ENCODE results near the gene PACSIN3. TPM values are rescaled to one million over a fixed set of nuclear protein-coding genes. Genes with fewer than 3 reads are reported as not detected.

Gene PACSIN3
- total and polyA plus RNA-seq, 8 donors: 32.9 to 63.1 (median 49.3) TPM

- intact Hi-C loops (cut with DNase I): no loop called here
- H3K36me3 ChIP-seq: peaks cover 0 to 9% of the 10 kb centered on the region in 2 donors
- H3K27ac ChIP-seq: no peak overlapping the region
- H3K9me3 ChIP-seq: no peaks in the 10 kb centered on the region
- H3K4me3 ChIP-seq: no peak overlapping the region
- H3K4me1 ChIP-seq: peaks cover 17 to 29% of the 10 kb centered on the region in 2 donors
- DNase-seq (peak in 1 of 4 donors; percentile 63), ATAC-seq (no peak)
- H3K27me3 ChIP-seq: peaks cover 4 to 48% of the 10 kb centered on the region in 2 donors
- TF ChIP-seq CTCF (IDR thresholded peaks at IDR 0.05): no peak
These were observed 3.0 kb downstream of the PACSIN3 start for GRCh38 chr11:47183031-47183856.

GRCh38 chr11:47182380-47182779 lies 3.9 kb downstream of the PACSIN3 start:
- no peak overlapping the region for H3K4me3 ChIP-seq
- intact Hi-C loops (cut with DNase I): no loop called here
- TF ChIP-seq CTCF (IDR thresholded peaks at IDR 0.05): no peak
- H3K4me1 ChIP-seq: peaks cover 14 to 29% of the 10 kb centered on the region in 2 donors
- DNase-seq (peak in 1 of 4 donors; percentile 72), ATAC-seq (no peak)
- H3K27ac ChIP-seq: no peak overlapping the region
- peaks cover 4 to 40% of the 10 kb centered on the region in 2 donors for H3K27me3 ChIP-seq
- H3K36me3 ChIP-seq: peaks cover 0 to 9% of the 10 kb centered on the region in 2 donors
- no peaks in the 10 kb centered on the region for H3K9me3 ChIP-seq

- intact Hi-C loops (cut with DNase I): no loop called here
- ATAC-seq (no peak), DNase-seq (no peak)
- peaks cover 0 to 9% of the 10 kb centered on the region in 2 donors for H3K36me3 ChIP-seq
- H3K4me1 ChIP-seq: peaks cover 12 to 21% of the 10 kb centered on the region in 2 donors
- no peaks in the 10 kb centered on the region for H3K9me3 ChIP-seq
- TF ChIP-seq CTCF (IDR thresholded peaks at IDR 0.05): no peak
- no peak overlapping the region for H3K27ac ChIP-seq
- no peak overlapping the region for H3K4me3 ChIP-seq
- H3K27me3 ChIP-seq: peaks cover 4 to 29% of the 10 kb centered on the region in 2 donors
These were observed 5.0 kb downstream of the PACSIN3 start for GRCh38 chr11:47181271-47181670.

GRCh38 chr11:47180006-47180787 lies 6.0 kb downstream of the PACSIN3 start:
- intact Hi-C loops (cut with DNase I): no loop called here
- no peak overlapping the region for H3K4me3 ChIP-seq
- ATAC-seq: no peak
- no peaks in the 10 kb centered on the region for H3K9me3 ChIP-seq
- peaks cover 0 to 11% of the 10 kb centered on the region in 2 donors for H3K36me3 ChIP-seq
- peaks cover 3 to 18% of the 10 kb centered on the region in 2 donors for H3K27me3 ChIP-seq
- no peak for TF ChIP-seq CTCF (IDR thresholded peaks at IDR 0.05)
- peaks cover 15 to 22% of the 10 kb centered on the region in 2 donors for H3K4me1 ChIP-seq
- no peak for DNase-seq
- no peak overlapping the region for H3K27ac ChIP-seq

- H3K27ac ChIP-seq: no peak overlapping the region
- no peak for ATAC-seq
- intact Hi-C loops (cut with DNase I): no loop called here
These were observed 6.6 kb downstream of the PACSIN3 start for GRCh38 chr11:47179655-47179991.

More at GRCh38 chr11:47179655-47179991, 6.6 kb downstream of the PACSIN3 start:
- Histone ChIP-seq H3K4me1 (peaks cover 14 to 27% of the 10 kb centered on the region in 2 donors), H3K27me3 (peaks cover 0 to 12% of the 10 kb centered on the region in 2 donors), H3K9me3 (no peaks in the 10 kb centered on the region), H3K4me3 (no peak overlapping the region), H3K36me3 (peaks cover 0 to 17% of the 10 kb centered on the region in 2 donors)
- peak; percentile 12 to 50 for TF ChIP-seq CTCF (IDR thresholded peaks at IDR 0.05)
- DNase-seq: no peak
